ENCODE results near the gene FNBP1L. TPM values are rescaled to one million over a fixed set of nuclear protein-coding genes. Genes with fewer than 3 reads are reported as not detected.

FNBP1L gene
- total and polyA plus RNA-seq, 10 of the 15 experiments (the other 5 are each of a cell fraction or from before 2014, with no cell fraction given): 0.02 to 0.12 (median 0.07) TPM; not detected in 4

DNA sequence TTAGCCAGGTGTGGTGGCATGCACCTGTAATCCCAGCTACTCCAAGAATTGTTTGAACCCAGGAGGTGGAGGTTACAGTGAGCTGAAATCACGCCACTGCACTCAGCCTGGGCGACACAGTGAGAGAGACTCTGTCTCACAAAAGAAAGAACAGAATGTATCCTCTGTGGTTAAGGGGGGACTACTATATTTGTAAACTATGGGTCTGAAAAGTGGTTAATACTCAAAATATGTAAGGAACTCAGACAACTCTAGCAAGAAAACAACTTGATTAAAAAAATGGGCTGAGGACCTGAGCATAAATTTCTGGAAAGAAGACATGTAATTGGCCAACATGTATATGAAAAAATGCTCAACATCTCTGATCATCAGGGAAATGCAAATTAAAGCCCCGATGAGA lies 11.2 kb downstream of the FNBP1L start:
- DNase-seq (ENCODE audit: low read depth, low spot score) (no peak), FAIRE-seq (no peak), ATAC-seq (no peak)
- Histone ChIP-seq H3K9ac (ENCODE audit: control insufficient read depth, insufficient read depth, low read length) (no peak overlapping the region), H3K4me3 (no peak overlapping the region), H4K20me1 (ENCODE audit: control insufficient read depth, insufficient read depth) (no peaks in the 10 kb centered on the region), H3K4me1 (ENCODE audit: control insufficient read depth, insufficient read depth, low read length) (no peaks in the 10 kb centered on the region), H3K9me3 (replicated peaks; ENCODE audit: control insufficient read depth, insufficient read depth, low read length) (no peaks in the 10 kb centered on the region), H3K27me3 (replicated peaks in 1 of 2; ENCODE audit: control insufficient read depth in 2 of 2, insufficient read depth in 2 of 2, low read length in 1 of 2) (no peaks in the 10 kb centered on the region; a peak in 1 of 4 replicates), H3K4me2 (ENCODE audit: control insufficient read depth, insufficient read depth) (no peak overlapping the region), H3K27ac (ENCODE audit: control insufficient read depth, insufficient read depth) (no peak overlapping the region), H3K79me2 (ENCODE audit: control insufficient read depth, insufficient read depth, low read length) (no peaks in the 10 kb centered on the region), H2AFZ (ENCODE audit: control insufficient read depth, low read depth, low read length) (no peak overlapping the region), H3K36me3 (ENCODE audit: control insufficient read depth in 2 of 2, insufficient read depth in 2 of 2, low read length in 1 of 2) (no peaks in the 10 kb centered on the region)
- WGBS (ENCODE audit: insufficient coverage, insufficient replicate concordance, low lambda C conversion rate, missing lambda C conversion rate): 28% methylated on average over 3 of the region's 3 CpGs
- ChIA-PET CTCF (no interaction called here), POLR2A (no interaction called here), RAD21 (ENCODE audit: unreplicated experiment) (no interaction called here), SMC1A (ENCODE audit: uncharacterized antibody, unreplicated experiment) (no interaction called here)
- in situ Hi-C loops (cut with MboI) (no loop called here), intact Hi-C loops (cut with micrococcal nuclease; ENCODE audit: unreplicated experiment) (no loop called here)
- no peak for TF ChIP-seq ZBED1 (IDR thresholded peaks at IDR 0.05; ENCODE audit: borderline replicate concordance)
- TF ChIP-seq NFYA (IDR thresholded peaks at IDR 0.05; ENCODE audit: borderline replicate concordance, low read depth, low read length): no peak
- no peak for TF ChIP-seq YY1 (IDR thresholded peaks at IDR 0.05; ENCODE audit: low read depth, low read length)
- BruUV-seq (replicated peaks): no TSS peak

DNA sequence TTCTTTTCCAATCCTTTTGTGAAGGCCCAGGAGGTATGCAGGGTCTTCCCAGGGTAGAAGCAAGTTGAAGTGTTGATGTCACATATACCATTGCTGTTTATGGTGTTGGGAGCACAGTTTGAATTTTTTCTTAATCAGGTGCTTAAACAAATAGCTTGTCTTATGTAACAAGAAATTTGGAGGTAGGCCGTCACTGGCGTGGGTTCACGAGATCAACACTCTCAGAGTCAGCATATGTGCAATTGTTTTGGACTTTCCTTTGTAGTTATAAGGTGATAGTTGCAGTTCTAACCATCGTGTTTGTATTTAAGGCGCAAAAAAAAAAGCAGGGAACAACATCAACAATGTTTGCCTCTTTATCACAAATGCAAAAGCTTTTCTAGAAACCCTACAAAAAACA lies 13.3 kb downstream of the FNBP1L start:
- ChIA-PET POLR2A (no interaction called here), CTCF (interaction anchor here (0.9 kb wide), 1 partner anchor 10 kb away, joined by 3 read pairs; no protein-coding TSS in a partner anchor), SMC1A (ENCODE audit: uncharacterized antibody, unreplicated experiment) (no interaction called here), RAD21 (ENCODE audit: unreplicated experiment) (no interaction called here)
- TF ChIP-seq CBFB (IDR thresholded peaks at IDR 0.05; ENCODE audit: low read depth): no peak
- no peak for TF ChIP-seq HDGF (IDR thresholded peaks at IDR 0.05)
- TF ChIP-seq, protein P1, sequence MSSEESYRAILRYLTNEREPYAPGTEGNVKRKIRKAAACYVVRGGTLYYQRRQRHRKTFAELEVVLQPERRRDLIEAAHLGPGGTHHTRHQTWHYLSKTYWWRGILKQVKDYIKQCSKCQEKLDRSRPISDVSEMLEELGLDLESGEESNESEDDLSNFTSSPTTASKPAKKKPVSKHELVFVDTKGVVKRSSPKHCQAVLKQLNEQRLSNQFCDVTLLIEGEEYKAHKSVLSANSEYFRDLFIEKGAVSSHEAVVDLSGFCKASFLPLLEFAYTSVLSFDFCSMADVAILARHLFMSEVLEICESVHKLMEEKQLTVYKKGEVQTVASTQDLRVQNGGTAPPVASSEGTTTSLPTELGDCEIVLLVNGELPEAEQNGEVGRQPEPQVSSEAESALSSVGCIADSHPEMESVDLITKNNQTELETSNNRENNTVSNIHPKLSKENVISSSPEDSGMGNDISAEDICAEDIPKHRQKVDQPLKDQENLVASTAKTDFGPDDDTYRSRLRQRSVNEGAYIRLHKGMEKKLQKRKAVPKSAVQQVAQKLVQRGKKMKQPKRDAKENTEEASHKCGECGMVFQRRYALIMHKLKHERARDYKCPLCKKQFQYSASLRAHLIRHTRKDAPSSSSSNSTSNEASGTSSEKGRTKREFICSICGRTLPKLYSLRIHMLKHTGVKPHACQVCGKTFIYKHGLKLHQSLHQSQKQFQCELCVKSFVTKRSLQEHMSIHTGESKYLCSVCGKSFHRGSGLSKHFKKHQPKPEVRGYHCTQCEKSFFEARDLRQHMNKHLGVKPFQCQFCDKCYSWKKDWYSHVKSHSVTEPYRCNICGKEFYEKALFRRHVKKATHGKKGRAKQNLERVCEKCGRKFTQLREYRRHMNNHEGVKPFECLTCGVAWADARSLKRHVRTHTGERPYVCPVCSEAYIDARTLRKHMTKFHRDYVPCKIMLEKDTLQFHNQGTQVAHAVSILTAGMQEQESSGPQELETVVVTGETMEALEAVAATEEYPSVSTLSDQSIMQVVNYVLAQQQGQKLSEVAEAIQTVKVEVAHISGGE (CRISPR knock-in tag; IDR thresholded peaks at IDR 0.05): no peak
- TF ChIP-seq KAT2A (conservative IDR thresholded peaks at IDR 0.05; ENCODE audit: control insufficient read depth, low read depth, low read length): no peak
- no peak for TF ChIP-seq PML (IDR thresholded peaks at IDR 0.05; ENCODE audit: low read length)
- TF ChIP-seq, protein P2, sequence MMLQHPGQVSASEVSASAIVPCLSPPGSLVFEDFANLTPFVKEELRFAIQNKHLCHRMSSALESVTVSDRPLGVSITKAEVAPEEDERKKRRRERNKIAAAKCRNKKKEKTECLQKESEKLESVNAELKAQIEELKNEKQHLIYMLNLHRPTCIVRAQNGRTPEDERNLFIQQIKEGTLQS (IDR thresholded peaks at IDR 0.05; ENCODE audit: borderline replicate concordance, extremely low read depth, low read depth, low read length): no peak
- BruUV-seq (replicated peaks): no TSS peak
- H3K9me3 ChIP-seq (replicated peaks; ENCODE audit: control insufficient read depth, insufficient read depth, low read length): no peaks in the 10 kb centered on the region
- intact Hi-C loops (cut with micrococcal nuclease; ENCODE audit: unreplicated experiment) (no loop called here), in situ Hi-C loops (cut with MboI) (no loop called here)
- no peak overlapping the region for H3K4me3 ChIP-seq
- no peaks in the 10 kb centered on the region for H3K4me1 ChIP-seq (ENCODE audit: control insufficient read depth, insufficient read depth, low read length)
- no peaks in the 10 kb centered on the region for H3K36me3 ChIP-seq (ENCODE audit: control insufficient read depth in 2 of 2, insufficient read depth in 2 of 2, low read length in 1 of 2)
- H3K4me2 ChIP-seq (ENCODE audit: control insufficient read depth, insufficient read depth): no peak overlapping the region
- no peaks in the 10 kb centered on the region; a peak in 1 of 4 replicates for H3K27me3 ChIP-seq (replicated peaks in 1 of 2; ENCODE audit: control insufficient read depth in 2 of 2, insufficient read depth in 2 of 2, low read length in 1 of 2)
- DNase-seq (ENCODE audit: low read depth, low spot score) (no peak), FAIRE-seq (no peak), ATAC-seq (no peak)
- H2AFZ ChIP-seq (ENCODE audit: control insufficient read depth, low read depth, low read length): no peak overlapping the region
- 67% methylated on average over 5 of the region's 5 CpGs for WGBS (ENCODE audit: insufficient coverage, insufficient replicate concordance, low lambda C conversion rate, missing lambda C conversion rate)
- no peak overlapping the region for H3K9ac ChIP-seq (ENCODE audit: control insufficient read depth, insufficient read depth, low read length)
- no peak overlapping the region for H3K27ac ChIP-seq (ENCODE audit: control insufficient read depth, insufficient read depth)
- no peaks in the 10 kb centered on the region for H4K20me1 ChIP-seq (ENCODE audit: control insufficient read depth, insufficient read depth)
- no peaks in the 10 kb centered on the region for H3K79me2 ChIP-seq (ENCODE audit: control insufficient read depth, insufficient read depth, low read length)

Measured in GM12878 (cell line).